HCT116 (cell line): ENCODE data around the gene SSU72. TPM values are rescaled to one million over a fixed set of nuclear protein-coding genes. Genes with fewer than 3 reads are reported as not detected.
"Not testable (repeated sequence)": the region's sequence is repeated elsewhere in the genome, so short reads cannot be mapped to it uniquely, and the experiment has no call there.

Source experiments
- ATAC-seq: fragments of 200-7000 bp; cut with Tn5 transposase; 2 replicates; pipeline ENCODE4 v1.9.1; 2020; ENCODE audit warnings: mild to moderate bottlenecking, moderate library complexity
- BruUV-seq: library from RNA; stranded (reverse); fragments of 400-500 nt; replicated peaks from 2 replicates; lab custom pipeline; 2021; lab: Mats Ljungman, UMichigan
- CTCF ChIA-PET: fragments of 300-600 bp; sonication (Branson Sonifier 250); formaldehyde crosslinking; loops from one replicate; lab custom pipeline; 2021; ENCODE audit warnings: antibody characterized with exemption; lab: Charles Lee
- POLR2A ChIA-PET: fragments of 300-600, 350-600 bp; sonication (Branson Sonifier 250); formaldehyde crosslinking; loops from one replicate; lab custom pipeline; 2021; ENCODE audit warnings: antibody characterized with exemption; lab: Charles Lee
- RAD21 ChIA-PET, 2 experiments: fragments of 300-600 bp; sonication (Branson Sonifier 250); formaldehyde crosslinking; loops; one replicate each; lab custom pipeline; 2023; ENCODE audit warnings: low total read pairs in 2 of 2; ENCODE audit not compliant: uncharacterized antibody in 2 of 2, unreplicated experiment in 2 of 2, low non-redundant PET in 1 of 2; lab: Charles Lee
- DNase-seq: peaks from one replicate; pipeline ENCODE4 v3.0.0-alpha.2; 2010; ENCODE audit warnings: low read depth, low spot score
- H2AFZ ChIP-seq: fragments of 200-600 bp; shearing (Covaris generic), sonication (generic); 2 replicates; pipeline ENCODE4 v1.6.1; 2017; ENCODE audit warnings: low read depth, mixed run types, mixed read lengths, antibody characterized with exemption, low read length; ENCODE audit not compliant: poor library complexity, severe bottlenecking
- H3K27ac ChIP-seq: 2 replicates; pipeline ENCODE4 v1.5.1; 2012; ENCODE audit warnings: low read depth, low read length
- H3K27me3 ChIP-seq: fragments of 200-600 bp; sonication (generic); 2 replicates; pipeline ENCODE4 v1.6.1; 2016; ENCODE audit warnings: mixed run types, low read length, mixed read lengths; ENCODE audit not compliant: insufficient read depth
- H3K36me3 ChIP-seq, 2 experiments: fragments of 200-500 bp in 1 of 2; fragments of 200-600 bp in 1 of 2; sonication (Bioruptor generic) in 1 of 2; sonication (generic) in 1 of 2; 2 replicates each; pipeline versions ENCODE4 v1.5.1 to v1.6.1; 2014 to 2016; ENCODE audit warnings: low read length in 2 of 2, inconsistent platforms in 1 of 2, mixed read lengths in 1 of 2, mixed run types in 1 of 2; ENCODE audit not compliant: insufficient read depth in 2 of 2, control insufficient read depth in 1 of 2
- H3K4me1 ChIP-seq, 2 experiments: fragments of 200-600 bp in 1 of 2; sonication (generic) in 1 of 2; 2 replicates each; pipeline versions ENCODE4 v1.5.1 to v1.6.1; 2012 to 2017; ENCODE audit warnings: low read length in 2 of 2, inconsistent platforms in 1 of 2, mild to moderate bottlenecking in 1 of 2, mixed read lengths in 1 of 2, mixed run types in 1 of 2, moderate library complexity in 1 of 2; ENCODE audit not compliant: insufficient read depth in 2 of 2, control insufficient read depth in 1 of 2
- H3K4me2 ChIP-seq: fragments of 200-600 bp; sonication (generic); 2 replicates; pipeline ENCODE4 v1.6.1; 2017; ENCODE audit warnings: mixed run types, low read length, mixed read lengths
- H3K4me3 ChIP-seq, 2 experiments: fragments of 200-600 bp in 1 of 2; sonication (generic) in 1 of 2; replicated peaks in 1 of 2; 2 replicates each; pipeline ENCODE4 v1.5.1; 2011 to 2016; ENCODE audit warnings: low read length in 2 of 2, control low read depth in 1 of 2, low read depth in 1 of 2, mild to moderate bottlenecking in 1 of 2, mixed read lengths in 1 of 2, mixed run types in 1 of 2
- H3K79me2 ChIP-seq: fragments of 200-600 bp; sonication (generic); 2 replicates; pipeline ENCODE4 v1.6.1; 2017; ENCODE audit warnings: mild to moderate bottlenecking, mixed run types, low read length, moderate library complexity, mixed read lengths; ENCODE audit not compliant: insufficient read depth
- H3K9ac ChIP-seq: fragments of 200-600 bp; sonication (generic); 2 replicates; pipeline ENCODE4 v1.6.1; 2016; ENCODE audit warnings: low read length, mixed read lengths
- H3K9me2 ChIP-seq: fragments of 200-600 bp; sonication (generic), shearing (Covaris generic); 2 replicates; pipeline ENCODE4 v1.6.1; 2017; ENCODE audit warnings: mixed run types, mild to moderate bottlenecking, moderate library complexity; ENCODE audit not compliant: insufficient read depth
- H3K9me3 ChIP-seq, 2 experiments: fragments of 200-500 bp in 1 of 2; fragments of 200-600 bp in 1 of 2; sonication (Bioruptor generic) in 1 of 2; sonication (generic) in 1 of 2; 2 replicates each; pipeline ENCODE4 v1.6.1; 2014 to 2017; ENCODE audit warnings: low read length in 2 of 2, mixed read lengths in 2 of 2, inconsistent platforms in 1 of 2, low read depth in 1 of 2, mild to moderate bottlenecking in 1 of 2, mixed run types in 1 of 2, moderate library complexity in 1 of 2; ENCODE audit not compliant: control insufficient read depth in 1 of 2, insufficient read depth in 1 of 2
- H4K20me1 ChIP-seq: fragments of 200-600 bp; sonication (generic), shearing (Covaris generic); 2 replicates; pipeline ENCODE4 v1.6.1; 2017; ENCODE audit warnings: mixed run types, mild to moderate bottlenecking, moderate library complexity; ENCODE audit not compliant: insufficient read depth
- intact Hi-C: fragments of 100-400 bp; cut with micrococcal nuclease; formaldehyde crosslinking; loops from 2 replicates; pipeline ENCODE4 v1.10.0; 2022
- total RNA-seq: library from RNA; stranded (reverse); gene quantifications from one replicate; pipeline ENCODE4 v1.2.1, GENCODE V29; 2021; ENCODE audit not compliant: unreplicated experiment

The SSU72 gene
- total RNA-seq, 1 experiment from 2014 or later, result 134 TPM

- H3K27me3 ChIP-seq, H3K9me3 ChIP-seq, H3K9ac ChIP-seq, H4K20me1 ChIP-seq, H3K27ac ChIP-seq, POLR2A ChIA-PET, CTCF ChIA-PET, H3K4me3 ChIP-seq, ATAC-seq, DNase-seq, H2AFZ ChIP-seq, H3K9me2 ChIP-seq, H3K4me2 ChIP-seq, RAD21 ChIA-PET, BruUV-seq: not testable (repeated sequence)
- H3K79me2 ChIP-seq, result peaks cover 40% of the 10 kb centered on the region
- intact Hi-C loops, result loop anchor here (5.0 kb wide), 1 partner anchor 58 kb away; the partner anchor contains the start of gene SSU72
- peaks cover 7 to 13% of the 10 kb centered on the region in 2 experiments; a peak in 3 of 4 replicates for H3K4me1 ChIP-seq
- peaks cover 7 to 18% of the 10 kb centered on the region in 2 experiments; a peak in 3 of 4 replicates for H3K36me3 ChIP-seq
These were observed 60.3 kb downstream of the SSU72 start for GRCh38 chr1:1514376-1514775.

- peak overlapping the region in 1 of 2 experiments; percentile 11; a peak in 1 of 4 replicates for H3K4me3 ChIP-seq
These were observed 61.0 kb downstream of the SSU72 start for GRCh38 chr1:1513675-1514074.

GRCh38 chr1:1512425-1512824, 62.2 kb downstream of the SSU72 start:
- H3K9me3 ChIP-seq, H3K9me2 ChIP-seq, POLR2A ChIA-PET, BruUV-seq, H3K36me3 ChIP-seq, H4K20me1 ChIP-seq, RAD21 ChIA-PET, H2AFZ ChIP-seq, H3K27me3 ChIP-seq, DNase-seq, CTCF ChIA-PET: not testable (repeated sequence)
- Histone ChIP-seq H3K4me3 (peak overlapping the region; percentile 84 to 85), H3K4me1 (peaks cover 7 to 13% of the 10 kb centered on the region in 2 experiments; a peak in 3 of 4 replicates), H3K4me2 (peak overlapping the region; percentile 74), H3K79me2 (peaks cover 40% of the 10 kb centered on the region), H3K27ac (peak overlapping the region; percentile 95; the same call in 1 of the 2 replicates), H3K9ac (peak overlapping the region; percentile 99)
- peak; percentile 13 for ATAC-seq
- intact Hi-C loops, result loop anchor here (5.0 kb wide), 1 partner anchor 60 kb away; the partner anchor contains the start of gene SSU72

More at GRCh38 chr1:1513675-1514074, 61.0 kb downstream of the SSU72 start:
- H3K9ac ChIP-seq, H4K20me1 ChIP-seq, H3K9me3 ChIP-seq, ATAC-seq, POLR2A ChIA-PET, CTCF ChIA-PET, RAD21 ChIA-PET, BruUV-seq, H2AFZ ChIP-seq, H3K27ac ChIP-seq, H3K9me2 ChIP-seq, DNase-seq, H3K27me3 ChIP-seq: not testable (repeated sequence)
- Histone ChIP-seq H3K79me2 (peaks cover 40% of the 10 kb centered on the region), H3K36me3 (peaks cover 6 to 17% of the 10 kb centered on the region in 2 experiments; a peak in 3 of 4 replicates), H3K4me2 (peak overlapping the region; percentile 42; the same call in 1 of the 2 replicates), H3K4me1 (peaks cover 7 to 13% of the 10 kb centered on the region in 2 experiments; a peak in 3 of 4 replicates)
- intact Hi-C loops, result loop anchor here (5.0 kb wide), 1 partner anchor 59 kb away; the partner anchor contains the start of gene SSU72
